Esophagus muscularis mucosa (tissue), 3 donors: Measurements from ENCODE around the gene C9.

Experiments
- CTCF ChIP-seq, 3 experiments: fragments of 200-600 bp in 2 of 3; fragments of 450-650 bp in 1 of 3; sonication (generic) in 2 of 3; IDR thresholded peaks; one replicate each; pipeline ENCODE4 v1.5.1; 2017 to 2019; ENCODE audit warnings: antibody characterized with exemption in 3 of 3, mild to moderate bottlenecking in 2 of 3, moderate library complexity in 1 of 3
- POLR2A ChIP-seq: fragments of 450-650 bp; IDR thresholded peaks from one replicate; pipeline ENCODE4 v1.6.1; 2017; ENCODE audit warnings: antibody characterized with exemption, moderate library complexity, mild to moderate bottlenecking, low read depth

GRCh38 chr5:39249069-39249468, 115.2 kb downstream of the C9 start:
- no peak for TF ChIP-seq CTCF (IDR thresholded peaks at IDR 0.05)
- no peak for TF ChIP-seq POLR2A
